ENCODE measurements around the gene MORN1. TPM values are rescaled to one million over a fixed set of nuclear protein-coding genes. Genes with fewer than 3 reads are reported as not detected.

MORN1 gene
- total RNA-seq, 4 donors from 2014 or later, result 5.0 to 14.6 (median 9.2) TPM

GRCh38 chr1:2383576-2383975, 7.8 kb downstream of the MORN1 start:
- Histone ChIP-seq H3K27me3 (no peaks in the 10 kb centered on the region), H3K4me1 (peaks cover 0 to 18% (median 5%) of the 10 kb centered on the region in 3 donors), H3K27ac (no peak overlapping the region), H3K36me3 (peaks cover 0 to 18% of the 10 kb centered on the region in 2 donors), H3K9me3 (no peaks in the 10 kb centered on the region), H3K4me3 (no peak overlapping the region)
- TF ChIP-seq POLR2A (IDR thresholded peaks at IDR 0.05) (no peak), CTCF (IDR thresholded peaks at IDR 0.05) (no peak), EP300 (IDR thresholded peaks at IDR 0.05) (no peak), POLR2AphosphoS5 (IDR thresholded peaks at IDR 0.05) (no peak)
- ATAC-seq, result no peak
- WGBS, 2 donors (ENCODE audit: low coverage in 1 of 2), result 91 to 93% methylated on average over 8 to 10 of the region's 14 CpGs

GRCh38 chr1:2382621-2383361, 8.6 kb downstream of the MORN1 start:
- WGBS, 2 donors (ENCODE audit: low coverage in 1 of 2), result 34 to 83% methylated on average over 2 to 5 of the region's 13 CpGs
- no peak overlapping the region for H3K27ac ChIP-seq
- H3K9me3 ChIP-seq, result no peaks in the 10 kb centered on the region
- no peak overlapping the region for H3K4me3 ChIP-seq
- H3K36me3 ChIP-seq, result peaks cover 0 to 16% of the 10 kb centered on the region in 2 donors
- no peaks in the 10 kb centered on the region for H3K27me3 ChIP-seq
- H3K4me1 ChIP-seq, result peaks cover 0 to 18% (median 5%) of the 10 kb centered on the region in 3 donors
- no peak for ATAC-seq
- no peak for TF ChIP-seq POLR2A (IDR thresholded peaks at IDR 0.05)
- no peak for TF ChIP-seq POLR2AphosphoS5 (IDR thresholded peaks at IDR 0.05)
- TF ChIP-seq EP300 (IDR thresholded peaks at IDR 0.05), result no peak
- peak in 3 of 4 experiments; percentile 36 to 51 (median 47) for TF ChIP-seq CTCF (IDR thresholded peaks at IDR 0.05)

- H3K9me3 ChIP-seq, result no peaks in the 10 kb centered on the region
- TF ChIP-seq POLR2A (IDR thresholded peaks at IDR 0.05) (no peak), CTCF (IDR thresholded peaks at IDR 0.05) (peak in 3 of 4 experiments; percentile 97 to 98 (median 98))
- peaks cover 0 to 8% of the 10 kb centered on the region in 2 donors for H3K36me3 ChIP-seq
- peak; percentile 95 for ATAC-seq
- WGBS, 2 donors (ENCODE audit: low coverage in 1 of 2), result 100% methylated on average over 1 of the region's 28 CpGs
- no peak overlapping the region for H3K4me3 ChIP-seq
- peaks cover 0 to 18% (median 5%) of the 10 kb centered on the region in 3 donors for H3K4me1 ChIP-seq
- no peaks in the 10 kb centered on the region for H3K27me3 ChIP-seq
- peak overlapping the region in 2 of 4 donors; percentile 42 to 52 for H3K27ac ChIP-seq
Observed at GRCh38 chr1:2381741-2382620, 9.4 kb downstream of the MORN1 start.

- peaks cover 0 to 18% (median 5%) of the 10 kb centered on the region in 3 donors for H3K4me1 ChIP-seq
- TF ChIP-seq EP300 (IDR thresholded peaks at IDR 0.05), result no peak
- TF ChIP-seq POLR2AphosphoS5 (IDR thresholded peaks at IDR 0.05), result no peak
- TF ChIP-seq CTCF (IDR thresholded peaks at IDR 0.05), result no peak
- TF ChIP-seq POLR2A (IDR thresholded peaks at IDR 0.05), result no peak
- peak; percentile 16 for ATAC-seq
- no peak overlapping the region for H3K4me3 ChIP-seq
- peaks cover 0 to 3% of the 10 kb centered on the region in 2 donors for H3K36me3 ChIP-seq
- no peaks in the 10 kb centered on the region for H3K9me3 ChIP-seq
- 63 to 92% methylated on average over 2 to 14 of the region's 32 CpGs for WGBS, 2 donors (ENCODE audit: low coverage in 1 of 2)
- peak overlapping the region in 2 of 4 donors; percentile 42 to 52 for H3K27ac ChIP-seq
- H3K27me3 ChIP-seq, result no peaks in the 10 kb centered on the region
Observed at GRCh38 chr1:2380816-2381591, 10.3 kb downstream of the MORN1 start.

Measured in gastroesophageal sphincter (tissue), 4 donors.